Measurements from ENCODE around the gene NRIP1. TPM values are rescaled to one million over a fixed set of nuclear protein-coding genes. Genes with fewer than 3 reads are reported as not detected.

Gene NRIP1
- polyA plus RNA-seq, 1 donor (not counting 4 experiments of a cell fraction or from before 2014, with no cell fraction given): 25.5 TPM

- no peak for FAIRE-seq
- no peaks in the 10 kb centered on the region for H3K36me3 ChIP-seq (ENCODE audit: control insufficient read depth in 2 of 2, extremely low read depth in 1 of 2, insufficient read depth in 2 of 2, low read length in 2 of 2)
- H3K27ac ChIP-seq (ENCODE audit: control insufficient read depth, insufficient read depth, low read length): no peak overlapping the region
- H2AFZ ChIP-seq (ENCODE audit: control insufficient read depth, low read length): no peak overlapping the region
- no peak overlapping the region for H3K4me3 ChIP-seq (ENCODE audit: control insufficient read depth in 2 of 3, extremely low read depth in 1 of 3, insufficient read depth in 2 of 3, low read depth in 1 of 3, low read length in 3 of 3)
- no peak for DNase-seq (ENCODE audit: low read depth, low spot score)
- dilution Hi-C loops (cut with MboI; ENCODE audit: extremely low pct_ligation_motif_present, low sequenced_read_pairs): no loop called here
- H3K9ac ChIP-seq (ENCODE audit: control insufficient read depth, extremely low read depth, insufficient read depth, low read length): no peak overlapping the region
- no peaks in the 10 kb centered on the region for H3K9me3 ChIP-seq (ENCODE audit: control insufficient read depth, low read depth, low read length)
- no peak for TF ChIP-seq EZH2 (IDR thresholded peaks at IDR 0.05; ENCODE audit: low read length)
- TF ChIP-seq, protein P1, sequence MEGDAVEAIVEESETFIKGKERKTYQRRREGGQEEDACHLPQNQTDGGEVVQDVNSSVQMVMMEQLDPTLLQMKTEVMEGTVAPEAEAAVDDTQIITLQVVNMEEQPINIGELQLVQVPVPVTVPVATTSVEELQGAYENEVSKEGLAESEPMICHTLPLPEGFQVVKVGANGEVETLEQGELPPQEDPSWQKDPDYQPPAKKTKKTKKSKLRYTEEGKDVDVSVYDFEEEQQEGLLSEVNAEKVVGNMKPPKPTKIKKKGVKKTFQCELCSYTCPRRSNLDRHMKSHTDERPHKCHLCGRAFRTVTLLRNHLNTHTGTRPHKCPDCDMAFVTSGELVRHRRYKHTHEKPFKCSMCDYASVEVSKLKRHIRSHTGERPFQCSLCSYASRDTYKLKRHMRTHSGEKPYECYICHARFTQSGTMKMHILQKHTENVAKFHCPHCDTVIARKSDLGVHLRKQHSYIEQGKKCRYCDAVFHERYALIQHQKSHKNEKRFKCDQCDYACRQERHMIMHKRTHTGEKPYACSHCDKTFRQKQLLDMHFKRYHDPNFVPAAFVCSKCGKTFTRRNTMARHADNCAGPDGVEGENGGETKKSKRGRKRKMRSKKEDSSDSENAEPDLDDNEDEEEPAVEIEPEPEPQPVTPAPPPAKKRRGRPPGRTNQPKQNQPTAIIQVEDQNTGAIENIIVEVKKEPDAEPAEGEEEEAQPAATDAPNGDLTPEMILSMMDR (optimal IDR thresholded peaks at IDR 0.05 in 1 of 3, IDR thresholded peaks at IDR 0.05 in 1 of 3, conservative IDR thresholded peaks at IDR 0.05 in 1 of 3; ENCODE audit: extremely low read depth in 1 of 3, insufficient read depth in 2 of 3, low read length in 3 of 3): no peak
- no peak overlapping the region for H3K4me2 ChIP-seq (ENCODE audit: control insufficient read depth, extremely low read depth, insufficient read depth, low read depth, low read length)
- H3K27me3 ChIP-seq (ENCODE audit: control insufficient read depth, extremely low read depth, insufficient read depth, low read length): no peaks in the 10 kb centered on the region
- H3K4me1 ChIP-seq (ENCODE audit: control insufficient read depth, extremely low read depth, insufficient read depth, low read length): no peaks in the 10 kb centered on the region
- H4K20me1 ChIP-seq (ENCODE audit: control insufficient read depth, extremely low read depth, insufficient read depth, low read length): no peaks in the 10 kb centered on the region
- no peaks in the 10 kb centered on the region for H3K79me2 ChIP-seq (ENCODE audit: control insufficient read depth, insufficient read depth, low read length)
- no peaks in the 10 kb centered on the region for H3K9me1 ChIP-seq (ENCODE audit: control insufficient read depth, extremely low read depth, insufficient read depth, low read length)
These were observed 28.4 kb upstream of the NRIP1 start for GRCh38 chr21:15093216-15093615.

GRCh38 chr21:15092745-15093144 is 27.9 kb upstream of the NRIP1 start:
- Histone ChIP-seq H3K9ac (ENCODE audit: control insufficient read depth, extremely low read depth, insufficient read depth, low read length) (no peak overlapping the region), H3K27me3 (ENCODE audit: control insufficient read depth, extremely low read depth, insufficient read depth, low read length) (no peaks in the 10 kb centered on the region), H3K9me1 (ENCODE audit: control insufficient read depth, extremely low read depth, insufficient read depth, low read length) (no peaks in the 10 kb centered on the region), H3K27ac (ENCODE audit: control insufficient read depth, insufficient read depth, low read length) (no peak overlapping the region), H3K4me3 (ENCODE audit: control insufficient read depth in 2 of 3, extremely low read depth in 1 of 3, insufficient read depth in 2 of 3, low read depth in 1 of 3, low read length in 3 of 3) (no peak overlapping the region), H3K9me3 (ENCODE audit: control insufficient read depth, low read depth, low read length) (no peaks in the 10 kb centered on the region), H3K4me1 (ENCODE audit: control insufficient read depth, extremely low read depth, insufficient read depth, low read length) (no peaks in the 10 kb centered on the region), H4K20me1 (ENCODE audit: control insufficient read depth, extremely low read depth, insufficient read depth, low read length) (no peaks in the 10 kb centered on the region), H2AFZ (ENCODE audit: control insufficient read depth, low read length) (no peak overlapping the region), H3K4me2 (ENCODE audit: control insufficient read depth, extremely low read depth, insufficient read depth, low read depth, low read length) (no peak overlapping the region), H3K36me3 (ENCODE audit: control insufficient read depth in 2 of 2, extremely low read depth in 1 of 2, insufficient read depth in 2 of 2, low read length in 2 of 2) (no peaks in the 10 kb centered on the region), H3K79me2 (ENCODE audit: control insufficient read depth, insufficient read depth, low read length) (no peaks in the 10 kb centered on the region)
- dilution Hi-C loops (cut with MboI; ENCODE audit: extremely low pct_ligation_motif_present, low sequenced_read_pairs): no loop called here
- FAIRE-seq: no peak
- TF ChIP-seq, protein P1 (optimal IDR thresholded peaks at IDR 0.05 in 1 of 3, IDR thresholded peaks at IDR 0.05 in 1 of 3, conservative IDR thresholded peaks at IDR 0.05 in 1 of 3; ENCODE audit: extremely low read depth in 1 of 3, insufficient read depth in 2 of 3, low read length in 3 of 3): no peak
- DNase-seq (ENCODE audit: low read depth, low spot score): no peak
